IMR-90 (cell line): ENCODE measurements around the gene KPTN. TPM values are rescaled to one million over a fixed set of nuclear protein-coding genes. Genes with fewer than 3 reads are reported as not detected.

Experiments used
- ATAC-seq: fragments of 200-7000 bp; cut with Tn5 transposase; 2 replicates; pipeline ENCODE4 v1.9.1; 2020; ENCODE audit warnings: low read depth, mild to moderate bottlenecking, moderate library complexity
- BruUV-seq: library from RNA; stranded (reverse); fragments of 400-500 nt; replicated peaks from 2 replicates; lab custom pipeline; 2021; lab: Mats Ljungman, UMichigan
- CTCF ChIA-PET: fragments of 300-600 bp; formaldehyde crosslinking; extraction: SDS; loops from one replicate; lab custom pipeline; 2021; ENCODE audit warnings: antibody characterized with exemption; lab: Yijun Ruan, JAX
- POLR2A ChIA-PET: fragments of 300-600 bp; sonication (Branson Sonifier 250); formaldehyde crosslinking; loops from one replicate; lab custom pipeline; 2022; ENCODE audit warnings: antibody characterized with exemption; ENCODE audit not compliant: unreplicated experiment; lab: Charles Lee
- DNase-seq: peaks from one replicate; pipeline ENCODE4 v3.0.0; 2013
- H2AFZ ChIP-seq: replicated peaks from 2 replicates; pipeline ENCODE3; 2013; ENCODE audit warnings: low read length, mild to moderate bottlenecking; ENCODE audit not compliant: poor library complexity
- H2AK5ac ChIP-seq: 2 replicates; pipeline ENCODE4 v1.6.1; 2013; ENCODE audit warnings: low read depth, low read length, inconsistent platforms
- H2AK9ac ChIP-seq: replicated peaks from 2 replicates; pipeline ENCODE3; 2013; ENCODE audit warnings: mild to moderate bottlenecking, low read depth, low read length, moderate library complexity; ENCODE audit not compliant: poor library complexity
- H2BK120ac ChIP-seq: 2 replicates; pipeline ENCODE4 v1.6.1; 2013; ENCODE audit warnings: low read depth, low read length, inconsistent platforms
- H2BK15ac ChIP-seq: 3 replicates; pipeline ENCODE4 v1.6.1; 2013; ENCODE audit warnings: low read depth, low read length, inconsistent platforms
- H2BK20ac ChIP-seq: 2 replicates; pipeline ENCODE4 v1.6.1; 2013; ENCODE audit warnings: low read depth, mild to moderate bottlenecking, inconsistent platforms, low read length, moderate library complexity
- H2BK5ac ChIP-seq: 2 replicates; pipeline ENCODE4 v1.6.1; 2013; ENCODE audit warnings: mild to moderate bottlenecking, low read depth, low read length, inconsistent platforms; ENCODE audit not compliant: poor library complexity, severe bottlenecking
- H3K14ac ChIP-seq: replicated peaks from 2 replicates; pipeline ENCODE4 v1.6.1; 2013; ENCODE audit warnings: low read depth, low read length, inconsistent platforms
- H3K18ac ChIP-seq: 2 replicates; pipeline ENCODE4 v1.6.1; 2013; ENCODE audit warnings: low read depth, low read length, control low read depth
- H3K23ac ChIP-seq: 2 replicates; pipeline ENCODE4 v1.6.1; 2013; ENCODE audit warnings: low read depth, low read length, inconsistent platforms
- H3K27ac ChIP-seq: 2 replicates; pipeline ENCODE4 v1.5.1; 2013; ENCODE audit warnings: mild to moderate bottlenecking, control low read depth, low read length; ENCODE audit not compliant: insufficient read depth
- H3K27me3 ChIP-seq: 2 replicates; pipeline ENCODE4 v1.6.1; 2013; ENCODE audit warnings: low read length; ENCODE audit not compliant: control insufficient read depth, insufficient read depth
- H3K36me3 ChIP-seq: 2 replicates; pipeline ENCODE4 v1.6.1; 2013; ENCODE audit warnings: low read length, mixed read lengths; ENCODE audit not compliant: control insufficient read depth, insufficient read depth
- H3K4ac ChIP-seq: 2 replicates; pipeline ENCODE4 v1.6.1; 2013; ENCODE audit warnings: low read depth, low read length, inconsistent platforms
- H3K4me1 ChIP-seq: 2 replicates; pipeline ENCODE4 v1.6.1; 2013; ENCODE audit warnings: low read length, mixed read lengths; ENCODE audit not compliant: control insufficient read depth, insufficient read depth
- H3K4me2 ChIP-seq: 2 replicates; pipeline ENCODE4 v1.6.1; 2013; ENCODE audit warnings: low read depth, mild to moderate bottlenecking, control low read depth, low read length, moderate library complexity
- H3K4me3 ChIP-seq: 2 replicates; pipeline ENCODE4 v1.5.1; 2013; ENCODE audit warnings: low read depth, mild to moderate bottlenecking, control low read depth, low read length, moderate library complexity; ENCODE audit not compliant: insufficient read depth
- H3K56ac ChIP-seq: 2 replicates; pipeline ENCODE4 v1.6.1; 2013; ENCODE audit warnings: low read length, inconsistent platforms; ENCODE audit not compliant: insufficient read depth; ENCODE audit errors: extremely low read depth
- H3K79me1 ChIP-seq, 2 experiments: 2 replicates each; pipeline ENCODE4 v1.6.1; 2013; ENCODE audit warnings: low read length in 2 of 2, inconsistent platforms in 1 of 2, low read depth in 1 of 2
- H3K9ac ChIP-seq: 2 replicates; pipeline ENCODE4 v1.6.1; 2013; ENCODE audit warnings: low read depth, low read length, control low read depth
- H3K9me1 ChIP-seq: 2 replicates; pipeline ENCODE4 v1.6.1; 2013; ENCODE audit warnings: low read length, inconsistent platforms; ENCODE audit not compliant: insufficient read depth
- H3K9me3 ChIP-seq: 2 replicates; pipeline ENCODE4 v1.6.1; 2013; ENCODE audit warnings: low read length; ENCODE audit not compliant: control insufficient read depth, insufficient read depth
- H4K20me1 ChIP-seq: 2 replicates; pipeline ENCODE4 v1.6.1; 2013; ENCODE audit warnings: low read length, inconsistent platforms; ENCODE audit not compliant: insufficient read depth
- H4K5ac ChIP-seq: 2 replicates; pipeline ENCODE4 v1.6.1; 2013; ENCODE audit warnings: mild to moderate bottlenecking, low read depth, low read length, control low read depth
- H4K8ac ChIP-seq, 2 experiments: 2 replicates each; pipeline ENCODE4 v1.6.1; 2013; ENCODE audit warnings: low read depth in 2 of 2, low read length in 2 of 2, control low read depth in 1 of 2, inconsistent platforms in 1 of 2
- H4K91ac ChIP-seq: 2 replicates; pipeline ENCODE4 v1.6.1; 2013; ENCODE audit warnings: low read depth, low read length, inconsistent platforms; ENCODE audit not compliant: insufficient read depth
- FOS ChIP-seq: fragments of 150-350 bp; IDR thresholded peaks from 2 replicates; pipeline ENCODE4 v1.6.1; 2016; ENCODE audit warnings: low read depth, low read length
- MAZ ChIP-seq: IDR thresholded peaks from 2 replicates; pipeline ENCODE4 v1.6.1; 2012; ENCODE audit warnings: low read depth, mild to moderate bottlenecking, low read length, improper control_type of control experiment, moderate library complexity, borderline replicate concordance
- POLR2A ChIP-seq: IDR thresholded peaks from 2 replicates; pipeline ENCODE4 v1.6.1; 2012; ENCODE audit warnings: mild to moderate bottlenecking, low read depth, low read length
- RAD21 ChIP-seq: IDR thresholded peaks from 2 replicates; pipeline ENCODE4 v1.6.1; 2012; ENCODE audit warnings: low read length, improper control_type of control experiment
- WGBS, 2 experiments: methylation state at CpG; one replicate each; pipeline versions ENCODE4 v1.1.5 to v1.1.7; 2013; ENCODE audit warnings: missing lambda C conversion rate in 2 of 2; ENCODE audit not compliant: insufficient read length in 1 of 2; ENCODE audit errors: extremely low coverage in 2 of 2; 5-methylcytosine and 5-hydroxymethylcytosine counted together
- dilution Hi-C: fragments of 300-500 bp; cut with HindIII; formaldehyde crosslinking; loops from one replicate; pipeline ENCODE4 v1.14.3; 2018; ENCODE audit warnings: low sequenced_read_pairs; ENCODE audit not compliant: unreplicated experiment
- in situ Hi-C: fragments of 300-500 bp; cut with MboI; formaldehyde crosslinking; loops from 3 replicates; pipeline ENCODE4 v1.14.3; 2019; ENCODE audit warnings: low sequenced_read_pairs, inconsistent platforms, mixed read lengths
- intact Hi-C: fragments of 100-400 bp; cut with micrococcal nuclease; formaldehyde crosslinking; loops from 2 replicates; pipeline ENCODE4 v1.10.0; 2022
- polyA plus RNA-seq, 3 experiments: library from polyadenylated mRNA; depleted of rRNA; stranded (reverse); fragments of >200 nt; gene quantifications; 2 replicates each; pipeline ENCODE4 v1.2.3, GENCODE V29; 2012; ENCODE audit warnings: low replicate concordance in 1 of 3
- total RNA-seq: library from RNA; depleted of rRNA; stranded (reverse); fragments of >200 nt; gene quantifications from 2 replicates; pipeline ENCODE4 v1.2.3, GENCODE V29; 2012

KPTN gene
- total and polyA plus RNA-seq, 2 of the 4 experiments (the other 2 are of a cell fraction) = 4.1 to 15.4 TPM

GRCh38 chr19:47505506-47505905 lies 21.5 kb upstream of the KPTN start:
- CTCF ChIA-PET = no interaction called here
- dilution Hi-C loops = no loop called here

More at GRCh38 chr19:47505506-47505905, 21.5 kb upstream of the KPTN start:
- H2AK9ac ChIP-seq = no peak overlapping the region
- no peak overlapping the region for H3K23ac ChIP-seq
- no peak overlapping the region for H2BK15ac ChIP-seq
- no peak overlapping the region for H3K18ac ChIP-seq
- POLR2A ChIA-PET = no interaction called here
- intact Hi-C loops (no loop called here), in situ Hi-C loops (no loop called here)
- H3K14ac ChIP-seq = no peak overlapping the region
- H3K4ac ChIP-seq = no peak overlapping the region
- H3K4me2 ChIP-seq = no peak overlapping the region
- no peak overlapping the region for H4K8ac ChIP-seq
- TF ChIP-seq FOS (no peak), POLR2A (no peak), MAZ (no peak), RAD21 (no peak)
- no peak for DNase-seq
- H2BK5ac ChIP-seq = no peak overlapping the region
- BruUV-seq = no TSS peak
- no peaks in the 10 kb centered on the region for H3K9me3 ChIP-seq
- 0 out of 2 replicates have a peak, but pooled peaks cover 4% of the 10 kb centered on the region for H3K9me1 ChIP-seq
- no peak overlapping the region for H4K5ac ChIP-seq
- H4K91ac ChIP-seq = no peak overlapping the region
- H2AFZ ChIP-seq = no peak overlapping the region
- no peak for ATAC-seq
- 90% methylated on average over 2 of the region's 6 CpGs; no CpG with 5 or more reads in 1 of the 2 experiments for whole genome bisulfite sequencing, 2 experiments
- H4K20me1 ChIP-seq = peaks cover 53% of the 10 kb centered on the region
- no peak overlapping the region for H3K27ac ChIP-seq
- no peak overlapping the region for H3K9ac ChIP-seq
- no peak overlapping the region for H2BK120ac ChIP-seq
- H3K4me3 ChIP-seq = no peak overlapping the region
- no peak overlapping the region for H2BK20ac ChIP-seq
- H3K27me3 ChIP-seq = no peaks in the 10 kb centered on the region
- H2AK5ac ChIP-seq = no peak overlapping the region
- peaks cover 30 to 81% of the 10 kb centered on the region in 2 experiments for H3K79me1 ChIP-seq
- H3K36me3 ChIP-seq = peaks cover 21% of the 10 kb centered on the region
- H3K4me1 ChIP-seq = no peaks in the 10 kb centered on the region
- H3K56ac ChIP-seq = no peak overlapping the region
